GM18519 (cell line): Measurements from ENCODE around the gene RNF138.
"Not testable (repeated sequence)": the region's sequence is repeated elsewhere in the genome, so short reads cannot be mapped to it uniquely, and the experiment has no call there.

Source experiments
- ATAC-seq: cut with Tn5 transposase; IDR thresholded peaks from one replicate; pipeline ENCODE4 v1.9.1; 2021; ENCODE audit warnings: mild to moderate bottlenecking, moderate library complexity; ENCODE audit not compliant: unreplicated experiment, low FRiP score

Gene RNF138

DNA sequence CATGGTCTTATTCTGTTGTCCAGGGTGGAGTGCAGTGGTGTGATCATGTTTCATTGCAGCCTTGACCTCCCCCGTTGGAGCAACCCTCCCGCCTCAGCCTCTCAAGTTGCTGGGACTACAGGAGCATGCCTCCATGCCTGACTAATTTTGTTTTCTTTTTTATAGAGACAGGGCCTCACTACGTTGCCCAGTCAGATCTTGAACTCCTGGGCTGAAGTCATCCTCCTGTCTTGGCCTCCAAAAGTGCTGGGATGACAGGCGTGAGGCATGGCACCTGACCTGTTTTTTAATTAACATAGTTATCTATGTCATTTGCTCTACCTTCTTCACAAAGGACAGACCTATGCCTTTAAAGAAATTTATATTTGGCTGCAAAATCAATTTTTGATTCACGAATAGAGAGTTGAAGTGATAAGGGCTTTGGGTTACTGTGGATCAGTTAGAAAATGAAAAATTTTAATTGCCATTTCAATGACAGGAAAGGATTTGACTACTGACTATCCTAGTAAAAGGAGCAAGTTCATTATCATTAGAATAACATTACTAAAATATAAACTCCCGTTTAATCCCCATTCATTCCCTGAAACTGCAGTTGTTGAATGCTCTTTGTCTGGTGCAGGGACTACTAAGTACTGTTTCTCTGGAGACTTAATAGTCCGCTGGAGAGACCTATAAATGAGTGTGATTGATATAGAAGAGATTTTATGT is 3.7 kb downstream of the RNF138 start:
- no peak for ATAC-seq

- no peak for ATAC-seq
Measured at GRCh38 chr18:32095900-32096229, 4.2 kb downstream of the RNF138 start.

DNA sequence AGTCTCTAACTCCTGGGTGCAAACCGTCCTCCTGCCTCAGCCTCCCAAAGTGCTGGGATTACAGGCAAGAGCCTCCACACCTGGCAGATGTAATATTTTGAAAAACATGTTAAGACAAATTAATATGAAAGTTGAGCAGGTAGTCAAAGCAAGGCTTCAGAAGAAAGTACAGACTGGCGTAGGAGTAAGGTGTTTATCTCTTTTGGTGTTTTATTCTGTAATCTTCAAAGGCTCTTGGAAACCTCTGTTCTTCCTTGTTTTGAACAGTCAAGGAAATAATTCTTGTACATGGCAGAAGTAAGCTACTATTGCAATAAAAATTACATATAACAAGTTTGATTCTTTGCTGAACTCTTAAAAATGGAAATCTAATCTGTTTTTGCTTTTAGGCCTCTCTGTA is 5.3 kb downstream of the RNF138 start:
- ATAC-seq, result no peak

DNA sequence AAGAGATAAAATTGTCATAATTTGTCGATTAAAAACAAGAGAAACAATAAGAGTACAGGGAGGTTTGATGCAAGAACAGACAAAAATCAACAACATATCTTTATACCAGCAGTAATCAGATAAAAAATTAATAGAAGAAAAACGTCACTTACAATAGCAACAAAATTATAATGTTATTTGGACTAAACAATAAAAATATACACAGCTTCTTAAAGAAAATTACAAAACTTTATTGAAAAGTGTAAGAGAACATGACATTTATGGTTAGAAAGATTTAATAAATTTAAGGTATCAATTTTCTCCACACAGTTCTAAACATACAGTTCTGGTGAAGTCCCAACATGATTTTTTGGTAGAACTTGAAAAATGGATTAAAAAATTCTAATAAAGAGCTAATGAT is 12.8 kb downstream of the RNF138 start:
- no peak for ATAC-seq

- no peak for ATAC-seq
Measured at GRCh38 chr18:32110005-32110404, 18.3 kb downstream of the RNF138 start.

DNA sequence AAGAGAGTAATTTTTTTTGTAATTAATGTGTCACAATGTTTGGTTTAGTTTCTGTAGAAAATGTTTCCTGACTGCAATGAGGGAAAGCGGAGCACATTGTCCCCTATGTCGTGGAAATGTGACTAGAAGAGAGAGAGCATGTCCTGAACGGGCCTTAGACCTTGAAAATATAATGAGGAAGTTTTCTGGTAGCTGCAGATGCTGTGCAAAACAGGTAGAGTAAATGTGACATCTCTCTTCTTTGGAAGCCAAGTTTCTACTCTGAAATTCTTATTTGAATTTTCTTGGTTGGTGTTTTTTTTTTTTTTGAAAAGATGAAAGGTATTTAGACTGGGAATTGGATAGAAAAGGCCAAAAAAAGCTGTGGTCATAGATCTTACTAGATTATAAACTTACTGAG is 20.0 kb downstream of the RNF138 start:
- no peak for ATAC-seq

- ATAC-seq, result no peak
Measured at GRCh38 chr18:32112826-32113225, 21.2 kb downstream of the RNF138 start.

DNA sequence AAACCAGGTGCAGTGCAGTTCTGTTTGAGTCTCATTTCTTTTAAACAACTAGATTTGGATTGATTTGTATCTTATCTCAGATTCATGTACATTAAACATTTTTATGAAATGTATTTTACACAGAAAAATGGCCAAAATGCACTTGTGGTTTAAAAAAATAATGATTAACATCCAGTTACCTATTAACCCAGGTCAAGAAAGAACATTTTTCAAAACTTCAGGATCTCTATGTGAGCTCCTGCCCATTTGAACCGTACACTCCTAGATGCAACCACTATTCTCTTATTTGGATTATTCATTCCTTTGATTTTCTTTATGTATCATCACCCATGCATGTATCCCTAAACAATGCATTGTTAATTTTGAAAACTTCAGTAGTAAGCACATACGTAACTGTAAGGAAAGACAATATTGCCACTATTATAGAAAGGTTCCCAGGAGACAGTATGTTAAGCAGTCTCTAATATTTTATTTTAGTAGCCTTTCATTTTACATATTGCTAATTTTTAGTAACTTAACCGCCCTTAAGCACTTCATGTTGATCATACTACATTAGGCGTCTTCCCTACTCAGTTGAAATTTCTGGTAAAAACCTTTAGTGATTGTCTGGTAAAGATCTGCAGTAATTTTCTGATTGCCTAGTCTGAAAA is 22.7 kb downstream of the RNF138 start:
- no peak for ATAC-seq

GRCh38 chr18:32122039-32122438 is 30.4 kb downstream of the RNF138 start:
- ATAC-seq, result no peak

DNA sequence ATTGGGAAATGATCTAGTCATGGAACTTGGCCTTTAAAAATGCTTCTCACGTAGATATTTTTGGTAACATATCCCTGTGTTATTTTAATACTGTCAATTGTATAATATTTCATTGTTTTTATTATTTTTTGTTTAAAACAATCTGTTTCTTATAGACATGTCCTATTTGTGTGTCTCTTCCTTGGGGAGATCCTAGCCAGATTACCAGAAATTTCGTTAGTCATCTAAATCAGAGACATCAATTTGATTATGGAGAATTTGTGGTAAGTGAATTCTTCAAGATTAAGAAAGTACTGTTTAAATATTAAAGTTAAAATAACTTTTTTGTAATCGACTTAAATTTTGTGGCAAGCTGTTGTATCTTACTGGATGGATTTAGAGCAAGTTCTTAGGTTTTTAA is 34.9 kb downstream of the RNF138 start:
- ATAC-seq, result no peak

GRCh38 chr18:32135625-32136024 is 44.0 kb downstream of the RNF138 start:
- ATAC-seq, result no peak

DNA sequence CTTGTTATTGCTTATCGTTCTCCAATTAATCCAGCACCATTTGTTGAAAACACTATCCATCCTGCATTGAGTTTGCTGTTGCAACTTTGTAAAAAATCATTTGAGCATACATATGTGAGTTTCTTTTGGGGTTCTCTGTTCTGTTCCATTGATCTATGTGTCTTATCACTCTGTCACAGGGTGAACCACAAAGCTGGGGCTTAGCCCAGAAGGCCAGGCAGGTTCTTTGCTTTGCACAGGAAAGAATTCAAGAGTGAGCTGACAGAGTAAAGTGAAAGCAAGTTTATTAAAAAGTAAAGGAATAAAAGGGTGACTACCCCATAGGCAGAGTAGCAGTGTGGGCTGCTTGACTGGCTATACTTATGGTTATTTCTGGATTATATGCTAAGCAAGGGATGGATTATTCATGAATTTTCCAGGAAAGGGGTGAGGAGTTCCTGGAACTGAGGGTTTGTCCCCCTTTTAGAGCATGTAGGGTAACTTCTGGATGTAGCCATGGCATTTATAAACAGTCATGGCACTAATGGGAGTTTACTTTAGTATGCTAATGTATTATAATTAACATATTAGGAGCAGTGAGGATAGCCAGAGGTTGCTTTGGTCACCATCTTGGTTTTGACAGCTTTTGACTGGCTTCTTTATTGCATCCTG is 46.8 kb downstream of the RNF138 start:
- no peak for ATAC-seq

DNA sequence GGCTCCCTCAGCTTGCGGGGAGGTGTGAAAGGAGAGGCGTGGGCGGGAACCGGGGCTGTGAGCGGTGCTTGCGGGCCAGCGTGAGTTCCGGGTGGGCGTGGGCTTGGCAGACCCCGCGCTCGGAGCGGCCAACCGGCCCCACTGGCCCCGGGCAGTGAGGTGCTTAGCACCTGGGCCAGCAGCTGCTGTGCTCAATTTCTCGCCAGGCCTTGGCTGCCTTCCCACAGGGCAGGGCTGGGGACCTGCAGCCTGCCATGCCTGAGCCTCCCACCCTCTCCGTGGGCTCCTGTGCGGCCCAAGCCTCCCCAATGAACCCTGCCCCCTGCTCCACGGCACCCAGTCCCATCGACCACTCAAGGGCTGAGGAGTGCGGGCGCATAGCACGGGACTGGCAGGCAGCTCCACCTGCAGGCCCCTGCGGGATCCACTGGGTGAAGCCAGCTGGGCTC is 48.2 kb downstream of the RNF138 start:
- ATAC-seq, result no peak

- no peak for ATAC-seq
Measured at GRCh38 chr18:32148185-32148870, 56.7 kb downstream of the RNF138 start.

DNA sequence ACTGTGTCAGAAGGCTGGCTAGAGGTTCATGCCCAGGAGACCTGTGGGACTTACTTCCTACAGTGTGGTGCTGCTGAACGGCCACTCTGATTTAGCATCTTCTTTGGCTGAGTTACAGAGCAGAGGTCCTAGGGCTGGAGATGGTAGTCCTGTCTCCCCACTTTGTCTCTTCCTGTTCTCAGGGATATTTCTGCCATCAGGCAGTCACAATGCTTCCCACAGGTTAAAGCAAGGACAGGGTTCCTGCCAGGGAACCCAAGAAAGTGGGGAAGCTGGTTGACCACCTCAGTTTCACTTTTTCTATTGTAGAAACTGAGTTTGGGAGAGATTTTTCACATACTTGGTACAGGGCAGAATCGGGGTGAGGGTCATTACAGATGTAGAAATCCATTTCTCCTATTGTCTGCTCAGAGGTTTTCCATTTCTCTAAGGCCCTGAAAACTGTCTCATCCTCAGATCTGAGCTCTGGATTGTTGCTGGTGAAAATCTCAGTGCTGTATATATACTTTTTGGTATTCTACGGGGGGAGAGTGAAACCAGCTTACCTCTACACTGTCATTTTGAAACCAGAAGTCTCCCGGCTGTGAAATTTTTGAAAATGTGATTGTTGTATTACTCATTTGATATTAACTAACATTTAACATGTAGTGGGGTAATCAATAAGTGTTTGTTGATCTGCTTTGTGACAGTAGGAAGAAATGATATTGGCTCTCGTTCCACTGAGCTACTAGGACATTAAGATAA is 61.2 kb downstream of the RNF138 start:
- ATAC-seq, result peak; percentile 91

- no peak for ATAC-seq
Measured at GRCh38 chr18:32156855-32157254, 65.2 kb downstream of the RNF138 start.

- ATAC-seq, result no peak
Measured at GRCh38 chr18:32157580-32157979, 65.9 kb downstream of the RNF138 start.

GRCh38 chr18:32158108-32158624 is 66.5 kb downstream of the RNF138 start:
- ATAC-seq, result peak; percentile 89

DNA sequence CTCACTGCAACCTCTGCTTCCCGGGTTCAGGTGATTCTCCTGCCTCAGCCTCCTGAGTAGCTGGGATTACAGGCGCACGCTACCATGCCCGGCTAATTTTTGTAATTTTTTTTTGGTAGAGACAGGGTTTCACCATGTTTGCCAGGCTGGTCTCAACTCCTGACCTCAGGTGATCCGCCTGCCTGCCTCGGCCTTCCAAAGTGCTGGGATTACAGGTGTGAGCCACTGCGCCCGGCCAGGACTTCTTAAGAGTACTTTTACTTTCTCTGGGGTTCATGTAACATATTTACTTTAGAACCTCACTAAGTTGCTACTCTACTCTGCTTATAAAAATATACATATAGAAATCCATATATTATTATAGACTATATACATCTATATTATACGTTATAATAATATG is 67.0 kb downstream of the RNF138 start:
- ATAC-seq, result not testable (repeated sequence)

DNA sequence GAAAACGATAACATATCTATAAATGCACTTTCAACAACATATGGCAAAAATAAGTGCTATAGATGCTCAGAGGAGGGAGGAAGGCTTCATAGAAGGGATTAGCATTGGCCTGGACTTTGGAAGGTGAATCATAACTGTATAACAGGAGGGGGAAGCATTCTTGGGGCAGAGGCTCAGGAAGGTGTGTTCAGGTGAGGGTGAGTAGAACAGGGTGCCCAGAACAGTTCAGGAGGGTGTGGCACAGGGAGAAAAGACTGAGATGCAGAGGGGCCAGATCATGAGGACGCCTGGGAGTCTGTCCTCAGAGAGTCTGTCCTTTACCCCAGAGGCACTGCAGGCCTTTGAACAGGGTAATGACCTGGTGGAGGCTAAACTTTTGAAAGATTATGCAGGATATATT is 68.9 kb downstream of the RNF138 start:
- no peak for ATAC-seq
